PC-3 (cell line): ENCODE data around the gene CRB3. TPM values are rescaled to one million over a fixed set of nuclear protein-coding genes. Genes with fewer than 3 reads are reported as not detected.
"Not testable (repeated sequence)": the region's sequence is repeated elsewhere in the genome, so short reads cannot be mapped to it uniquely, and the experiment has no call there.

ENCODE experiments used
- ATAC-seq: fragments of 200-7000 bp; cut with Tn5 transposase; 2 replicates; pipeline ENCODE4 v1.9.1; 2020; ENCODE audit warnings: mild to moderate bottlenecking, moderate library complexity
- BruUV-seq: library from RNA; stranded (reverse); fragments of 400-500 nt; replicated peaks from 2 replicates; lab custom pipeline; 2021; lab: Mats Ljungman, UMichigan
- CTCF ChIA-PET: fragments of 300-600 bp; sonication (Branson Sonifier 250); formaldehyde crosslinking; loops from one replicate; lab custom pipeline; 2022; ENCODE audit warnings: antibody characterized with exemption; lab: Charles Lee
- POLR2A ChIA-PET: fragments of 300-600 bp; sonication (Branson Sonifier 250); formaldehyde crosslinking; loops from one replicate; lab custom pipeline; 2022; ENCODE audit warnings: antibody characterized with exemption; ENCODE audit not compliant: unreplicated experiment; lab: Charles Lee
- DNase-seq: peaks from one replicate; pipeline ENCODE4 v3.0.0-alpha.2; 2015
- H2AFZ ChIP-seq: fragments of 300-600 bp; sonication (generic); 2 replicates; pipeline ENCODE4 v1.6.0; 2016; ENCODE audit warnings: antibody characterized with exemption, low read length
- H3F3A ChIP-seq: fragments of 300-600 bp; sonication (generic); one replicate; pipeline ENCODE4 v1.6.0; 2017; ENCODE audit warnings: antibody characterized with exemption, low read length, control low read depth, mild to moderate bottlenecking; ENCODE audit not compliant: unreplicated experiment
- H3K27ac ChIP-seq: fragments of 300-600 bp; sonication (generic); 2 replicates; pipeline ENCODE4 v1.5.1; 2016; ENCODE audit warnings: mild to moderate bottlenecking, low read length
- H3K27me3 ChIP-seq: fragments of 300-600 bp; sonication (generic); 2 replicates; pipeline ENCODE4 v1.6.1; 2016; ENCODE audit warnings: low read length, mixed read lengths
- H3K36me3 ChIP-seq: fragments of 300-600 bp; sonication (generic); 2 replicates; pipeline ENCODE4 v1.6.1; 2016; ENCODE audit warnings: low read depth, mixed run types, low read length, mixed read lengths
- H3K4me1 ChIP-seq: fragments of 300-600 bp; sonication (generic); 2 replicates; pipeline ENCODE4 v1.5.1; 2016; ENCODE audit warnings: low read length; ENCODE audit not compliant: insufficient read depth
- H3K4me2 ChIP-seq: fragments of 300-600 bp; sonication (generic); 2 replicates; pipeline ENCODE4 v1.6.0; 2016; ENCODE audit warnings: low read length
- H3K4me3 ChIP-seq: fragments of 300-600 bp; sonication (generic); 2 replicates; pipeline ENCODE4 v1.5.1; 2016; ENCODE audit warnings: mild to moderate bottlenecking, low read length, mixed read lengths
- H3K79me2 ChIP-seq: fragments of 300-600 bp; sonication (generic); 2 replicates; pipeline ENCODE4 v1.6.1; 2017; ENCODE audit warnings: low read length, mixed read lengths
- H3K9ac ChIP-seq: fragments of 300-600 bp; sonication (generic); 2 replicates; pipeline ENCODE4 v1.6.0; 2016; ENCODE audit warnings: mild to moderate bottlenecking, low read length
- H3K9me2 ChIP-seq: fragments of 300-600 bp; sonication (generic); replicated peaks from 2 replicates; pipeline ENCODE4 v1.6.1; 2016; ENCODE audit warnings: mixed run types, low read length, mixed read lengths
- H3K9me3 ChIP-seq: fragments of 300-600 bp; sonication (generic); 2 replicates; pipeline ENCODE4 v1.6.1; 2016; ENCODE audit warnings: low read length, mixed read lengths
- H4K20me1 ChIP-seq: fragments of 300-600 bp; sonication (generic); 2 replicates; pipeline ENCODE4 v1.6.1; 2016; ENCODE audit warnings: low read length, mixed read lengths
- EZH2 ChIP-seq: fragments of 300-600 bp; sonication (generic); IDR thresholded peaks from one replicate; pipeline ENCODE4 v1.6.1; 2017; ENCODE audit warnings: antibody characterized with exemption, mild to moderate bottlenecking, low read length; ENCODE audit not compliant: unreplicated experiment
- EZH2phosphoT487 ChIP-seq: fragments of 300-600 bp; sonication (generic); IDR thresholded peaks from 2 replicates; pipeline ENCODE4 v1.6.1; 2018; ENCODE audit warnings: mild to moderate bottlenecking, antibody characterized with exemption, low read length, borderline replicate concordance
- intact Hi-C: fragments of 100-400 bp; cut with micrococcal nuclease; formaldehyde crosslinking; loops from 2 replicates; pipeline ENCODE4 v1.9.0; 2023
- total RNA-seq: library from RNA; depleted of rRNA; stranded (reverse); fragments of >200 nt; gene quantifications from 2 replicates; pipeline ENCODE4 v1.2.3, GENCODE V29; 2014
- TF ChIP-seq, protein P1 (sequence below): fragments of 300-600 bp; sonication (generic); conservative IDR thresholded peaks from 2 replicates; pipeline ENCODE4 v1.5.1; 2017; ENCODE audit warnings: antibody characterized with exemption, low read depth, mild to moderate bottlenecking, low read length

The CRB3 gene
- total RNA-seq, 1 experiment from 2014 or later = 71.3 TPM

DNA sequence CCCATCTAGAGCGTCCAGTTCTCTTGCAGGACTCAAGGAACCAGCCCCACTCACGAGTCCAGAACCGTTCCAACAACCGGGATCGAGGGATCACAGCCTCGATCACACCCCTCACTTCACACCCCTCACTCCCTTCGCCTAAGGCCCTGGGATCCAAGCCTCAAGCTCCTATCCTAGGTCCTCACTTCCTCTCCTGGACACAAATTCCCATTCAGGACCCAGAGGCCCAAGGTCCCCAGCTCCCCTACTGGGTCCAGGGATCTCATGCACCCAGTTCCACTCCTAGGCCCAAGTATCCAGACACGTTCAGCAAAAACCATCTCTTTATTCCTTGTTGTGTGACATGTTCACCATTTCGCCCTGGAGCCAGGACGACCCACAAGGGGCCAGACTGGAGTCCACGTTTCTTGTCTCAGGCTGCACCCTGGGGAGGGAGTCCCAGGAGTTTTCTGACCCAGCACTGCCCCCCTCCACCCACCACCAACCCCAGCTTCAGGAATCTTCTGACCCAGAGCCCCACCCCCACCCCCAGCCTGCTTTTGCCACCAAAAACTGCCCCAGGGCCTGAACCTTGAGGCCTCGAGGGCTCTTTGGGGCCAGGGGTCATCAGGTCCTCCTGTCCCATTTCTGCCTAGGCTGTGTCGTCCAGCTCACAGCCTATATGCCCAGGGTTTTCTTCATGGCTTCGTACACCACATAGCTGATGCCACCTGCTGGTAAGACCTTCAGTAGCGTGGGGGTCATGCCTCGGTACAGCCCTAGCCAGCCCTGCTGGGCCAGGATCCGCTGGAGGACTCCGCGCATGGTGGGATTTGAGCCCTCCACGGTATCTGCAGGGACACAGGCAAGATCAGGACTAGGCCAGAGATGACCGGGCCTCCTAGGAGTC, 38.1 kb upstream of the CRB3 start:
- DNase-seq (peak; percentile 19), ATAC-seq (no peak)
- Histone ChIP-seq H3K9ac (peak overlapping the region; percentile 12; the same call in 1 of the 2 replicates), H3K79me2 (peaks cover 32% of the 10 kb centered on the region), H3K27ac (no peak overlapping the region), H3K36me3 (peaks cover 16% of the 10 kb centered on the region; the same call in 1 of the 2 replicates), H3K9me2 (no peaks in the 10 kb centered on the region), H3K4me2 (peak overlapping the region; percentile 4; the same call in 1 of the 2 replicates), H2AFZ (peak overlapping the region; percentile 78), H3K27me3 (no peaks in the 10 kb centered on the region), H3K4me1 (peaks cover 17% of the 10 kb centered on the region; the same call in 1 of the 2 replicates), H3F3A (no peaks in the 10 kb centered on the region), H3K9me3 (no peaks in the 10 kb centered on the region), H3K4me3 (no peak overlapping the region), H4K20me1 (peaks cover 31% of the 10 kb centered on the region)
- intact Hi-C loops = loop anchor here (1.0 to 5.0 kb wide), 3 partner anchors 34 to 299 kb away; partner anchors contain the start of gene ALKBH7
- TF ChIP-seq EZH2phosphoT487 = no peak
- TF ChIP-seq, protein P1, sequence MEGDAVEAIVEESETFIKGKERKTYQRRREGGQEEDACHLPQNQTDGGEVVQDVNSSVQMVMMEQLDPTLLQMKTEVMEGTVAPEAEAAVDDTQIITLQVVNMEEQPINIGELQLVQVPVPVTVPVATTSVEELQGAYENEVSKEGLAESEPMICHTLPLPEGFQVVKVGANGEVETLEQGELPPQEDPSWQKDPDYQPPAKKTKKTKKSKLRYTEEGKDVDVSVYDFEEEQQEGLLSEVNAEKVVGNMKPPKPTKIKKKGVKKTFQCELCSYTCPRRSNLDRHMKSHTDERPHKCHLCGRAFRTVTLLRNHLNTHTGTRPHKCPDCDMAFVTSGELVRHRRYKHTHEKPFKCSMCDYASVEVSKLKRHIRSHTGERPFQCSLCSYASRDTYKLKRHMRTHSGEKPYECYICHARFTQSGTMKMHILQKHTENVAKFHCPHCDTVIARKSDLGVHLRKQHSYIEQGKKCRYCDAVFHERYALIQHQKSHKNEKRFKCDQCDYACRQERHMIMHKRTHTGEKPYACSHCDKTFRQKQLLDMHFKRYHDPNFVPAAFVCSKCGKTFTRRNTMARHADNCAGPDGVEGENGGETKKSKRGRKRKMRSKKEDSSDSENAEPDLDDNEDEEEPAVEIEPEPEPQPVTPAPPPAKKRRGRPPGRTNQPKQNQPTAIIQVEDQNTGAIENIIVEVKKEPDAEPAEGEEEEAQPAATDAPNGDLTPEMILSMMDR = peak; percentile 41; the same call in 1 of the 2 replicates
- CTCF ChIA-PET = no interaction called here
- TSS peak; percentile 98 for BruUV-seq
- POLR2A ChIA-PET = interaction anchor here (1.2 kb wide), 1 partner anchor 33 kb away, joined by 3 read pairs; the partner anchor contains the start of gene GTF2F1

DNA sequence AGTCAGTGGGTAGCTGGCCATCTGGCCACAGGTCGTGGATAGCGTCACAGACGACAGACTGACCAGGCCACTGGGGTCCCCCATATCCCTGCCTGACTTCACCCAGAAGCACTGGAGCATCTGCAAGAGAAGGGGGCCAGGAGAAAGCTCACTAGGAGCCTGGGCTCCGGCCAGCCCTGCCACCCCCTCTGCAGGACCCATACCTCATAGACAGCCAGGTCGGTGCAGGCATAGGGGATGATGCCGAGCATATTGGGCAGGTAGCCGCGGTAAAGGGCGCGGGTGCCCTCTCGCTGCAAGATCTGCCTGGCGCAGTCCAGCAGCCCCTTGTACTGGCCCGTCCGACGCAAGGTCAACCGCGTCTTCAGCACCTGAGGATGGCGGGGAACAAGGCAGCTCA, 36.9 kb upstream of the CRB3 start:
- ATAC-seq = no peak
- intact Hi-C loops = loop anchor here (5.0 kb wide), 1 partner anchor 300 kb away; no protein-coding TSS in a partner anchor

GRCh38 chr19:6428692-6429418, 35.2 kb upstream of the CRB3 start:
- H3K79me2 ChIP-seq, H3K27ac ChIP-seq, H3K4me2 ChIP-seq, DNase-seq, H4K20me1 ChIP-seq, H3K27me3 ChIP-seq, H3K4me1 ChIP-seq, H3K36me3 ChIP-seq, CTCF ChIA-PET, H3K4me3 ChIP-seq, H3F3A ChIP-seq, ATAC-seq, H3K9me3 ChIP-seq, H3K9me2 ChIP-seq, H3K9ac ChIP-seq, BruUV-seq, POLR2A ChIA-PET: not testable (repeated sequence)
- peak overlapping the region; percentile 60; the same call in 1 of the 2 replicates for H2AFZ ChIP-seq
- intact Hi-C loops = loop anchor here (5.0 kb wide), 1 partner anchor 302 kb away; no protein-coding TSS in a partner anchor

More for the DNA sequence above, 36.9 kb upstream of the CRB3 start:
- Histone ChIP-seq H3F3A (no peaks in the 10 kb centered on the region), H3K9ac (no peak overlapping the region), H2AFZ (no peak overlapping the region), H3K36me3 (peaks cover 5% of the 10 kb centered on the region; the same call in 1 of the 2 replicates), H3K4me3 (no peak overlapping the region), H3K27me3 (no peaks in the 10 kb centered on the region), H4K20me1 (peaks cover 19% of the 10 kb centered on the region), H3K9me2 (no peaks in the 10 kb centered on the region), H3K79me2 (peaks cover 21% of the 10 kb centered on the region), H3K4me1 (peaks cover 17% of the 10 kb centered on the region; the same call in 1 of the 2 replicates), H3K4me2 (no peak overlapping the region), H3K27ac (no peak overlapping the region), H3K9me3 (no peaks in the 10 kb centered on the region)
- no peak for TF ChIP-seq EZH2
- no peak for TF ChIP-seq EZH2phosphoT487
- TF ChIP-seq, protein P1 = no peak
- POLR2A ChIA-PET = no interaction called here
- BruUV-seq = no TSS peak
- no peak for DNase-seq
- CTCF ChIA-PET = no interaction called here
